ENCODE results near the gene SLC29A3. TPM values are rescaled to one million over a fixed set of nuclear protein-coding genes. Genes with fewer than 3 reads are reported as not detected.

The SLC29A3 gene
- polyA plus RNA-seq, 1 of the 3 experiments (the other 2 are of a cell fraction): 3.8 TPM

- H3K4me1 ChIP-seq (ENCODE audit: control insufficient read depth in 1 of 2, insufficient read depth in 2 of 2, low read depth in 1 of 2, low read length in 1 of 2): no peaks in the 10 kb centered on the region
- TF ChIP-seq NFIC (IDR thresholded peaks at IDR 0.05; ENCODE audit: borderline replicate concordance): no peak
- no peak for TF ChIP-seq FOSL2 (IDR thresholded peaks at IDR 0.05; ENCODE audit: borderline replicate concordance, low read depth)
- TF ChIP-seq, protein P1, sequence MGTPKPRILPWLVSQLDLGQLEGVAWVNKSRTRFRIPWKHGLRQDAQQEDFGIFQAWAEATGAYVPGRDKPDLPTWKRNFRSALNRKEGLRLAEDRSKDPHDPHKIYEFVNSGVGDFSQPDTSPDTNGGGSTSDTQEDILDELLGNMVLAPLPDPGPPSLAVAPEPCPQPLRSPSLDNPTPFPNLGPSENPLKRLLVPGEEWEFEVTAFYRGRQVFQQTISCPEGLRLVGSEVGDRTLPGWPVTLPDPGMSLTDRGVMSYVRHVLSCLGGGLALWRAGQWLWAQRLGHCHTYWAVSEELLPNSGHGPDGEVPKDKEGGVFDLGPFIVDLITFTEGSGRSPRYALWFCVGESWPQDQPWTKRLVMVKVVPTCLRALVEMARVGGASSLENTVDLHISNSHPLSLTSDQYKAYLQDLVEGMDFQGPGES (IDR thresholded peaks at IDR 0.05; ENCODE audit: low read depth, low read length): no peak
- no peak for TF ChIP-seq TAF1 (IDR thresholded peaks at IDR 0.05; ENCODE audit: borderline replicate concordance, low read depth, low read length)
- TF ChIP-seq EP300 (IDR thresholded peaks at IDR 0.05; ENCODE audit: borderline replicate concordance in 1 of 2, low read depth in 1 of 2, low read length in 1 of 2): no peak
- TF ChIP-seq ELF1 (IDR thresholded peaks at IDR 0.05): no peak
- TF ChIP-seq RXRA (IDR thresholded peaks at IDR 0.05; ENCODE audit: borderline replicate concordance, low read depth): no peak
- TF ChIP-seq MEF2A (IDR thresholded peaks at IDR 0.05; ENCODE audit: borderline replicate concordance, low read depth): no peak
- no peak for TF ChIP-seq RFX5 (IDR thresholded peaks at IDR 0.05; ENCODE audit: low read length)
- TF ChIP-seq USF1 (IDR thresholded peaks at IDR 0.05; ENCODE audit: borderline replicate concordance, low read depth): no peak
- no peak for TF ChIP-seq ZBTB33 (IDR thresholded peaks at IDR 0.05; ENCODE audit: borderline replicate concordance, low read depth)
- no peak for TF ChIP-seq RAD21 (IDR thresholded peaks at IDR 0.05; ENCODE audit: low read length)
- TF ChIP-seq NRF1 (IDR thresholded peaks at IDR 0.05; ENCODE audit: low read depth, low read length): no peak
- no peak for TF ChIP-seq GATA2 (CRISPR knock-in tag; IDR thresholded peaks at IDR 0.05)
- TF ChIP-seq GABPA (IDR thresholded peaks at IDR 0.05; ENCODE audit: low read depth): no peak
- TF ChIP-seq MXI1 (IDR thresholded peaks at IDR 0.05; ENCODE audit: low read depth, low read length): no peak
- TF ChIP-seq MAX (IDR thresholded peaks at IDR 0.05; ENCODE audit: low read depth): no peak
- no peak for TF ChIP-seq CHD2 (IDR thresholded peaks at IDR 0.05; ENCODE audit: low read length, partially characterized antibody)
- TF ChIP-seq SMC3 (IDR thresholded peaks at IDR 0.05; ENCODE audit: low read depth, low read length): no peak
These were observed 50.5 kb downstream of the SLC29A3 start for GRCh38 chr10:71369602-71370001.

More at GRCh38 chr10:71369602-71370001, 50.5 kb downstream of the SLC29A3 start:
- POLR2A ChIA-PET: interaction anchor here (0.6 kb wide), 1 partner anchor 37 kb away, joined by 3 read pairs; no protein-coding TSS in a partner anchor
- Histone ChIP-seq H3K27me3 (ENCODE audit: insufficient read depth) (no peaks in the 10 kb centered on the region; the same call in 1 of the 2 replicates), H3F3A (replicated peaks; ENCODE audit: insufficient read depth) (no peaks in the 10 kb centered on the region), H3K4me2 (no peak overlapping the region), H3K36me3 (replicated peaks in 1 of 2; ENCODE audit: control insufficient read depth in 1 of 2, insufficient read depth in 2 of 2, low read length in 1 of 2) (no peaks in the 10 kb centered on the region), H3K9me3 (no peaks in the 10 kb centered on the region), H2AFZ (ENCODE audit: low read depth) (no peak overlapping the region), H3K9ac (no peak overlapping the region), H3K79me2 (ENCODE audit: insufficient read depth) (no peaks in the 10 kb centered on the region), H3K27ac (ENCODE audit: low read depth in 2 of 2, low read length in 1 of 2) (no peak overlapping the region), H3K4me3 (ENCODE audit: low read depth in 2 of 2, low read length in 1 of 2) (no peak overlapping the region), H3K9me2 (no peaks in the 10 kb centered on the region), H4K20me1 (ENCODE audit: insufficient read depth) (no peaks in the 10 kb centered on the region)
- CTCF ChIA-PET: interaction anchor here (1.0 to 4.3 kb wide), 5 partner anchors 15 to 527 kb away, joined by 3 to 20 read pairs (median 4); partner anchors contain the start of gene SLC29A3
- 60% methylated on average over 1 of the region's 1 CpG for WGBS (ENCODE audit: low lambda C conversion rate)
- DNase-seq: no peak

All from SK-N-SH (cell line).